Fibroblast of skin of abdomen (primary cell): ENCODE results near the gene DLGAP3.

Experiments used
- DNase-seq: peaks from one replicate; pipeline ENCODE4 v3.0.0-alpha.2; 2013

Gene DLGAP3

GRCh38 chr1:34928066-34928696 is 1.3 kb downstream of the DLGAP3 start:
- DNase-seq = no peak

GRCh38 chr1:34927316-34927715 is 2.1 kb downstream of the DLGAP3 start:
- no peak for DNase-seq

- DNase-seq = no peak
These were observed 2.6 kb downstream of the DLGAP3 start for GRCh38 chr1:34926894-34927293.

GRCh38 chr1:34926156-34926555 is 3.3 kb downstream of the DLGAP3 start:
- no peak for DNase-seq

GRCh38 chr1:34925730-34926129 is 3.7 kb downstream of the DLGAP3 start:
- no peak for DNase-seq

GRCh38 chr1:34924759-34925555 is 4.5 kb downstream of the DLGAP3 start:
- peak; percentile 62 for DNase-seq

- DNase-seq = no peak
These were observed 6.0 kb downstream of the DLGAP3 start for GRCh38 chr1:34923490-34923889.

- DNase-seq = no peak
These were observed 10.4 kb downstream of the DLGAP3 start for GRCh38 chr1:34918977-34919561.

- DNase-seq = no peak
These were observed 11.0 kb downstream of the DLGAP3 start for GRCh38 chr1:34918386-34918976.

- no peak for DNase-seq
These were observed 12.4 kb downstream of the DLGAP3 start for GRCh38 chr1:34917017-34917416.

GRCh38 chr1:34916104-34916503 is 13.3 kb downstream of the DLGAP3 start:
- no peak for DNase-seq

GRCh38 chr1:34915521-34915920 is 13.9 kb downstream of the DLGAP3 start:
- DNase-seq = no peak

- DNase-seq = no peak
These were observed 14.5 kb downstream of the DLGAP3 start for GRCh38 chr1:34914958-34915357.

- DNase-seq = no peak
These were observed 18.0 kb downstream of the DLGAP3 start for GRCh38 chr1:34911465-34911864.

GRCh38 chr1:34910425-34910824 is 19.0 kb downstream of the DLGAP3 start:
- no peak for DNase-seq

- DNase-seq = no peak
These were observed 21.1 kb downstream of the DLGAP3 start for GRCh38 chr1:34908369-34908768.

GRCh38 chr1:34907487-34908090 is 21.9 kb downstream of the DLGAP3 start:
- no peak for DNase-seq

- DNase-seq = no peak
These were observed 22.7 kb downstream of the DLGAP3 start for GRCh38 chr1:34906756-34907155.

- no peak for DNase-seq
These were observed 23.2 kb downstream of the DLGAP3 start for GRCh38 chr1:34906222-34906621.

- DNase-seq = no peak
These were observed 24.4 kb downstream of the DLGAP3 start for GRCh38 chr1:34905098-34905459.

- DNase-seq = no peak
These were observed 25.0 kb downstream of the DLGAP3 start for GRCh38 chr1:34904236-34905097.

GRCh38 chr1:34901919-34902318 is 27.5 kb downstream of the DLGAP3 start:
- no peak for DNase-seq
